ENCODE results near the gene ZNF827. TPM values are rescaled to one million over a fixed set of nuclear protein-coding genes. Genes with fewer than 3 reads are reported as not detected.
A peak's percentile ranks its signal among the peaks of the same experiment; 100 is the strongest.

Gene ZNF827
- total RNA-seq, 1 donor from 2014 or later = 19.5 TPM

DNA sequence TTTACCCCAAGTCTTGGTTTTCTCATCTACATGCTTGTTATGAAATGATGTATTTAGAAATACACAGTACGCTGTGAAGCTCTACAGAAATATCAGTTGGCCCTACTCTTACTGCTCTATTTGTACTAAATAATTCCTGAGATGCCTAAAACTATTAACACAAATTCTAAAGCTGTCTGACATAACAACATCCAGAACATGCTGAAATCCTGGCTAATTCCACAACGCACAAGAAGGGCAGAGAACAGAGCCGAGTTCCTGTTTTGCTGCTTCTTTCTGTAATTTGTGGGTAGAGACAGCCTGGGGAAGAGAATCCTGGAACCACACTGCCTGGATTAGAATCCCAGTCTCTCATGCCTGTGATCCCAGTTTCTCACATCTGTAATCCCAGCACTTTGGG, 59.0 kb downstream of the ZNF827 start:
- Histone ChIP-seq H3K4me3 (no peak overlapping the region), H3K4me1 (peaks cover 3 to 22% of the 10 kb centered on the region in 2 donors), H3K27me3 (no peaks in the 10 kb centered on the region), H3K27ac (peak overlapping the region; percentile 53 to 65), H3K36me3 (no peaks in the 10 kb centered on the region), H3K9me3 (no peaks in the 10 kb centered on the region)
- TF ChIP-seq, protein P1, sequence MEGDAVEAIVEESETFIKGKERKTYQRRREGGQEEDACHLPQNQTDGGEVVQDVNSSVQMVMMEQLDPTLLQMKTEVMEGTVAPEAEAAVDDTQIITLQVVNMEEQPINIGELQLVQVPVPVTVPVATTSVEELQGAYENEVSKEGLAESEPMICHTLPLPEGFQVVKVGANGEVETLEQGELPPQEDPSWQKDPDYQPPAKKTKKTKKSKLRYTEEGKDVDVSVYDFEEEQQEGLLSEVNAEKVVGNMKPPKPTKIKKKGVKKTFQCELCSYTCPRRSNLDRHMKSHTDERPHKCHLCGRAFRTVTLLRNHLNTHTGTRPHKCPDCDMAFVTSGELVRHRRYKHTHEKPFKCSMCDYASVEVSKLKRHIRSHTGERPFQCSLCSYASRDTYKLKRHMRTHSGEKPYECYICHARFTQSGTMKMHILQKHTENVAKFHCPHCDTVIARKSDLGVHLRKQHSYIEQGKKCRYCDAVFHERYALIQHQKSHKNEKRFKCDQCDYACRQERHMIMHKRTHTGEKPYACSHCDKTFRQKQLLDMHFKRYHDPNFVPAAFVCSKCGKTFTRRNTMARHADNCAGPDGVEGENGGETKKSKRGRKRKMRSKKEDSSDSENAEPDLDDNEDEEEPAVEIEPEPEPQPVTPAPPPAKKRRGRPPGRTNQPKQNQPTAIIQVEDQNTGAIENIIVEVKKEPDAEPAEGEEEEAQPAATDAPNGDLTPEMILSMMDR (IDR thresholded peaks at IDR 0.05) = no peak
- intact Hi-C loops (cut with DNase I) = loop anchor here (2.0 kb wide), 1 partner anchor 57 kb away; no protein-coding TSS in a partner anchor
- DNase-seq (ENCODE audit: low spot score in 2 of 2) = no peak

DNA sequence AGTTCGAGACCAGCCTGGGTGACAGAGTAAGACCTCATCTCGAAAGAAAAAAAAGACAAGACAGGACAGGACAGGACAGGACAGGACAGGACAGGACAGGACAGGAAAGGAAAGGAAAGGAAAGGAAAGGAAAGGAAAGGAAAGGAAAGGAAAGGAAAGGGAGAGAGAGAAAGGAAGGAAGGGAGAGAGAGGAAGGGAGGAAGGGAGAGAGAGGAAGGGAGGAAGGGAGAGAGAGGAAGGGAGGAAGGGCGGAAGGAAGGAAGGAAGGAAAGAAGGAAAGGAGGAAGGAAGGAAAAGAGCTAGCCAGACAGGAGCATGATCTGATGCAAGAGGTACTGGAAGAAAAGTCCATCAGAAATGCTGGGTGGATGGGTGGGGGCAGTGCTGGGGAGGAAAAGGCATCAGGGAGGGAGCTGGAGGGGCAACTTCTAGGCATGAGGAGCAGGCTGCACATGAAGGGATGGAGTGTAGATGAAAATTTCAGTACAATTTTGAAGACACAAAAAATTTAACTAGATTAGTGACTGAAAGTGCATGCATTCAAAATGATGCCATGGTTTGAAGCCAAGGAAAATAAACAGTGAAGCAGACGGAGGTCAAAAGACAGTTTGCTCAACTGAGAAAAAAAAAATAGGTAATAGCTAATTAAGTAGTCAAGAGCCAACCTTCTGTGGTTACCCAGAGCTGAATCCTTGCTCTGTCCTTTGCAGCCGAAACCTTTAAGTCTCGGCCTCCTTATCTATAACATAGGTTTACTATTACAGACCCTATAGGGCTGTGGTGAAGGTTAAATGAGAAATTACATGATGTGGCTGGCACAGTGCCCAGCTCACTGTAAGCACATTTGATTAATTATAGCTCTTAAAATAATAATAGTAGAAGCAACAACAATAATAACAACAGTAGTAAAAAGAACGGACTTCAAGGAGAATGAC, 59.9 kb downstream of the ZNF827 start:
- Histone ChIP-seq H3K4me3 (no peak overlapping the region), H3K9me3 (no peaks in the 10 kb centered on the region), H3K4me1 (peaks cover 3 to 22% of the 10 kb centered on the region in 2 donors), H3K27ac (peak overlapping the region; percentile 53 to 65), H3K36me3 (no peaks in the 10 kb centered on the region), H3K27me3 (no peaks in the 10 kb centered on the region)
- intact Hi-C loops (cut with DNase I) = loop anchor here (2.0 kb wide), 1 partner anchor 58 kb away; no protein-coding TSS in a partner anchor
- no peak for DNase-seq (ENCODE audit: low spot score in 2 of 2)
- TF ChIP-seq, protein P1 (IDR thresholded peaks at IDR 0.05) = no peak

DNA sequence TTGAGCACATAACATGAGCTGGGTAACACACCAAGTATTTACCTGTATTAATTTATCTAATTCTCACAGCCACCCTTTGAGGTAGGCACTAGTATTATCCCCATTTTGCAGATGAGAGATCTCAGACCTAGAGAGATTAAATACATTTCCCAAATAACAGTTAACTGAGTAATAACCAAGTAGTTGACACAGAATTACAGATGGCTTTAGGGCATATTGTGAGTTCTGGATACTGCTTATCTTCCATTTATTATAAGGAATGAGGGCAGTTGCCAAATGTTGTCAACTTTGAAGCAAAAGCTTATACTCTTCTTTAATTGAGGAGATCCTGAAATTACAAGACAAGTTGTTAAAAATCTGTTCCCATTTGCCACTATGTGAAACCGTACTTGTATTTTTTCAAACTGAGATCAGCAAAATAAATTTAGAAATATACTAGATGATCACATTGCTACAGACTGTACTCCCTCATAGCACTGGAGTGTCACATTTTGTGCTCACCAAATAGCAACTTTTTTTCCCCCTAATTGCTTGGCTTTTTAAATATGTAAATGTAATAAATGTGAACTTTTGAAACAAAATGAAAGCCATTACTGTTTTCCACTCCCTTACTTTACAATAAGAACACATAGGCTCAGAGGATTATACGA, 62.0 kb downstream of the ZNF827 start:
- no peaks in the 10 kb centered on the region for H3K36me3 ChIP-seq
- TF ChIP-seq, protein P1 (IDR thresholded peaks at IDR 0.05) = no peak
- peaks cover 3 to 16% of the 10 kb centered on the region in 2 donors for H3K4me1 ChIP-seq
- no peak for DNase-seq (ENCODE audit: low spot score in 2 of 2)
- H3K27me3 ChIP-seq = no peaks in the 10 kb centered on the region
- no peak overlapping the region for H3K4me3 ChIP-seq
- H3K27ac ChIP-seq = peak overlapping the region in 1 of 2 donors; percentile 55
- intact Hi-C loops (cut with DNase I) = no loop called here
- no peaks in the 10 kb centered on the region for H3K9me3 ChIP-seq

DNA sequence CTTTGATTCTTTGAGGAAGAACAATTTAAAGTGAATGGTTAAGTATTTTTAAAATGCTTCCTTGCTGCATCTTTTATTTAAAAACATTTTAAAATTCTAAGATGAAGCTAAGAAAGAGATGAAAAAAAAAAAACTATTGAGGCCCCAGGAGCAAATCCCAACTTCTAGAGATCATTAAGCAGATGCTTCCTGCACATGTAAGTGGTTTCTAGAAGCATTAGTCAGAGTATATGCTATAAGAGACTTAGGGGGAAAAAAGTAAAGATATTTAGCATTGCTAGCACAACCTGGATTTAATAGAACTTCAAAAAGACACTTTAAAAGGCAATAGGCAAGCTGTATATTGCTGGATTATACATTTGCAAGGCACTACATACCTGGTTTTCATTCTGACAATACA, 64.7 kb downstream of the ZNF827 start:
- DNase-seq (ENCODE audit: low spot score in 2 of 2) = no peak
- H3K4me3 ChIP-seq = no peak overlapping the region
- H3K9me3 ChIP-seq = no peaks in the 10 kb centered on the region
- intact Hi-C loops (cut with DNase I) = no loop called here
- TF ChIP-seq, protein P1 (IDR thresholded peaks at IDR 0.05) = no peak
- H3K27me3 ChIP-seq = no peaks in the 10 kb centered on the region
- no peak overlapping the region for H3K27ac ChIP-seq
- no peaks in the 10 kb centered on the region for H3K36me3 ChIP-seq
- H3K4me1 ChIP-seq = peaks cover 0 to 4% of the 10 kb centered on the region in 2 donors

DNA sequence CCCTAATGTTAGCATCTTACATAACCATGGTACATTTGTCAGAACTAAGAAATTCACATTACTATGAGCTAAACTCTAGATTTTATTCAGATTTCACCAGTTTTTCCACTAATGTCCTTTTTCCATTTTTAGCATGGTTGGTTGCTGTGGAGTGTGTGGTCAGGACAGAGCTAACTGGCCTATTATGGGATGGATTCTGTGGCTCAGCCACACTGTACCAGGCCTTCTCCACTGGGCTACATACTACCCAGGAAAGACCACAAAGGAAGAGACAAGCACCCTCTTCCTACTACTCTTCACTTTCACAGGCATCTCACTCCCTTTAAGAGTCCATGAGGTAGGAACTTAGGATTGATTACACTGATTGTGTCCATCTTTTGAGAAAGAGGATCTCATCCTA, 67.4 kb downstream of the ZNF827 start:
- H3K36me3 ChIP-seq = no peaks in the 10 kb centered on the region
- no peak overlapping the region for H3K27ac ChIP-seq
- no peaks in the 10 kb centered on the region for H3K27me3 ChIP-seq
- no peaks in the 10 kb centered on the region for H3K4me1 ChIP-seq
- H3K4me3 ChIP-seq = no peak overlapping the region
- intact Hi-C loops (cut with DNase I) = no loop called here
- DNase-seq (ENCODE audit: low spot score in 2 of 2) = no peak
- TF ChIP-seq, protein P1 (IDR thresholded peaks at IDR 0.05) = no peak
- no peaks in the 10 kb centered on the region for H3K9me3 ChIP-seq

All from ascending aorta (tissue), 2 donors.